HepG2 (cell line): ENCODE measurements around the gene MRPL34. TPM values are rescaled to one million over a fixed set of nuclear protein-coding genes. Genes with fewer than 3 reads are reported as not detected.

Source experiments
- ETV6 ChIP-seq: sonication (generic); formaldehyde crosslinking; conservative IDR thresholded peaks from 2 replicates; pipeline ENCODE4 v1.4.0; 2020; ENCODE audit warnings: missing genetic modification reagents
- MAF1 ChIP-seq: sonication (generic); formaldehyde crosslinking; IDR thresholded peaks from 2 replicates; pipeline ENCODE4 v1.5.0; 2020; ENCODE audit warnings: missing genetic modification reagents, borderline replicate concordance
- MXI1 ChIP-seq: IDR thresholded peaks from 3 replicates; pipeline ENCODE4 v1.6.1; 2012; ENCODE audit warnings: low read depth, low read length, inconsistent platforms, borderline replicate concordance
- REPIN1 ChIP-seq: sonication (generic); formaldehyde crosslinking; IDR thresholded peaks from 2 replicates; pipeline ENCODE4 v1.8.0; 2022; ENCODE audit warnings: missing genetic modification reagents, low read depth, mild to moderate bottlenecking, borderline replicate concordance
- REXO4 ChIP-seq: sonication (generic); formaldehyde crosslinking; IDR thresholded peaks from 2 replicates; pipeline ENCODE4 v1.8.0; 2022; ENCODE audit warnings: missing genetic modification reagents, mild to moderate bottlenecking, borderline replicate concordance
- SRY ChIP-seq: sonication (generic); formaldehyde crosslinking; IDR thresholded peaks from 2 replicates; pipeline ENCODE4 v1.8.0; 2022; ENCODE audit warnings: mild to moderate bottlenecking, missing genetic modification reagents
- TRIM24 ChIP-seq: sonication (generic); formaldehyde crosslinking; IDR thresholded peaks from 2 replicates; pipeline ENCODE4 v1.8.0; 2022; ENCODE audit warnings: mild to moderate bottlenecking, missing genetic modification reagents
- ZBTB38 ChIP-seq: sonication (generic); formaldehyde crosslinking; IDR thresholded peaks from 2 replicates; pipeline ENCODE4 v1.5.1; 2020; ENCODE audit warnings: mild to moderate bottlenecking, missing genetic modification reagents
- ZFP62 ChIP-seq: sonication (generic); formaldehyde crosslinking; IDR thresholded peaks from 2 replicates; pipeline ENCODE4 v1.4.0; 2020; ENCODE audit warnings: missing genetic modification reagents
- ZNF10 ChIP-seq: sonication (generic); formaldehyde crosslinking; IDR thresholded peaks from 2 replicates; pipeline ENCODE4 v1.4.0; 2020; ENCODE audit warnings: mild to moderate bottlenecking, low read depth, missing genetic modification reagents, borderline replicate concordance
- ZNF232 ChIP-seq: sonication (generic); formaldehyde crosslinking; IDR thresholded peaks from 2 replicates; pipeline ENCODE4 v1.4.0; 2020; ENCODE audit warnings: missing genetic modification reagents, borderline replicate concordance
- ZNF331 ChIP-seq: sonication (generic); formaldehyde crosslinking; IDR thresholded peaks from 2 replicates; pipeline ENCODE4 v1.4.0; 2020; ENCODE audit warnings: missing genetic modification reagents
- ZNF619 ChIP-seq: sonication (generic); formaldehyde crosslinking; IDR thresholded peaks from 2 replicates; pipeline ENCODE4 v1.4.0; 2020; ENCODE audit warnings: mild to moderate bottlenecking, missing genetic modification reagents
- ZNF652 ChIP-seq: IDR thresholded peaks from 2 replicates; pipeline ENCODE4 v1.6.1; 2016; ENCODE audit warnings: low read depth, borderline replicate concordance
- ZNF878 ChIP-seq: sonication (generic); formaldehyde crosslinking; IDR thresholded peaks from 2 replicates; pipeline ENCODE4 v1.8.1; 2023; ENCODE audit warnings: mild to moderate bottlenecking, missing genetic modification reagents, moderate library complexity
- ZNF883 ChIP-seq: sonication (generic); formaldehyde crosslinking; IDR thresholded peaks from 2 replicates; pipeline ENCODE4 v1.5.1; 2020; ENCODE audit warnings: mild to moderate bottlenecking, missing genetic modification reagents; ENCODE audit errors: not compliant biosample characterization
- ZSCAN21 ChIP-seq: sonication (generic); formaldehyde crosslinking; IDR thresholded peaks from 2 replicates; pipeline ENCODE4 v1.8.0; 2022; ENCODE audit warnings: mild to moderate bottlenecking, missing genetic modification reagents, moderate library complexity, borderline replicate concordance
- polyA plus RNA-seq, 8 experiments: library from polyadenylated mRNA; depleted of rRNA in 3 of 8; stranded (reverse) in 7 of 8; unstranded in 1 of 8; fragments of >200 nt; fragmentation: Illumina TruSeq in 4 of 8; extraction: Trizol in 4 of 8; gene quantifications; 2 replicates each; pipeline versions ENCODE4 v1.2.1 to v1.2.3, GENCODE V29; 2011 to 2016; ENCODE audit warnings: low read depth in 4 of 8, missing spikeins in 1 of 8, mixed read lengths in 1 of 8; ENCODE audit not compliant: insufficient read depth in 1 of 8
- total RNA-seq, 5 experiments: library from RNA; depleted of rRNA; stranded (reverse); fragments of >200 nt; fragmentation: Illumina TruSeq; extraction: Trizol; gene quantifications; 2 replicates each; pipeline ENCODE4 v1.2.3, GENCODE V29; 2016; ENCODE audit warnings: low read depth in 1 of 5
- TF ChIP-seq, protein P1 (sequence below): sonication (generic); formaldehyde crosslinking; IDR thresholded peaks from 2 replicates; pipeline ENCODE4 v1.4.0; 2020; ENCODE audit warnings: mild to moderate bottlenecking, missing genetic modification reagents, borderline replicate concordance
- TF ChIP-seq, protein P2 (sequence below): sonication (generic); formaldehyde crosslinking; IDR thresholded peaks from 2 replicates; pipeline ENCODE4 v1.4.0; 2020; ENCODE audit warnings: mild to moderate bottlenecking, missing genetic modification reagents
- TF ChIP-seq, protein P3 (sequence below): sonication (generic); formaldehyde crosslinking; IDR thresholded peaks from 2 replicates; pipeline ENCODE4 v1.5.0; 2020; ENCODE audit warnings: mild to moderate bottlenecking, low read depth, missing genetic modification reagents, borderline replicate concordance
- TF ChIP-seq, protein P4 (sequence below): sonication (generic); formaldehyde crosslinking; conservative IDR thresholded peaks from 2 replicates; pipeline ENCODE4 v1.4.0; 2020; ENCODE audit warnings: missing genetic modification reagents

MRPL34 gene
- total and polyA plus RNA-seq, 2 of the 13 experiments (the other 11 are each of a cell fraction or from before 2014, with no cell fraction given): 74.0 to 77.3 TPM

DNA sequence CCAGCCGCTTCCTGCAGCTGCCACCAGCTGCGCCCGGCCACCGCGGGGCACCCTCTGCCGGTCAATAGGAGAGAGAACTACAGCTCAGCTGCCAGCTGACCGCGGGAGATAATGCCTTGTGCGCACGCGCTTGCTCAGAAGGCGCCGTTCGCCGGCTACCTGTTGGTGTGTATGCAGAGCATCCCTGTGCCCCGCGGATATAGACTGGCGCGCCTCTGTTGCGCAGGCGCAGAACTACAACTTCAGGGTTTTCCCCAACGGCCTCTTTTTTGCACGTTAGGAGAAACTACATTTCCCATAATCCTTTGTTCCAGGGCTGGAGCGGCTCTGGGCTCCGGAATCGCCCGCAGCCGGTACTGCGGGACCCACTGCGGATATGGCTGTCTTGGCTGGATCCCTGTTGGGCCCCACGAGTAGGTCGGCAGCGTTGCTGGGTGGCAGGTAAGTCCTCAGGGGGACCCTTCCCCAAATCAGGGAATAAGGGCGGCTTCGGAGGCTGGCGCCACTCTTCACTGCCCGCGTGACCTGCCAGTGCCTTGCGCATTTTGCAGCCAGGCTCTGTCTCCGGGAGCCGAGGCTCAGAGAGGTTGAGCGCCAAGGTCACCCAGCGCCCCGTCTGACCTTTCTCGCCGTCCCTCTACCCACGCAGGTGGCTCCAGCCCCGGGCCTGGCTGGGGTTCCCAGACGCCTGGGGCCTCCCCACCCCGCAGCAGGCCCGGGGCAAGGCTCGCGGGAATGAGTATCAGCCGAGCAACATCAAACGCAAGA is at the start of gene MRPL34 (continued):
- peak; percentile 53; the same call in 1 of the 2 replicates for TF ChIP-seq ZSCAN21 (CRISPR knock-in tag)
- no peak for TF ChIP-seq ZNF10 (CRISPR knock-in tag)
- peak; percentile 48; the same call in 1 of the 2 replicates for TF ChIP-seq ZNF331 (CRISPR knock-in tag)
- TF ChIP-seq SRY (CRISPR knock-in tag): 0 out of 2 replicates have a peak, but pooled peaks have one; percentile 9
- TF ChIP-seq, protein P1, sequence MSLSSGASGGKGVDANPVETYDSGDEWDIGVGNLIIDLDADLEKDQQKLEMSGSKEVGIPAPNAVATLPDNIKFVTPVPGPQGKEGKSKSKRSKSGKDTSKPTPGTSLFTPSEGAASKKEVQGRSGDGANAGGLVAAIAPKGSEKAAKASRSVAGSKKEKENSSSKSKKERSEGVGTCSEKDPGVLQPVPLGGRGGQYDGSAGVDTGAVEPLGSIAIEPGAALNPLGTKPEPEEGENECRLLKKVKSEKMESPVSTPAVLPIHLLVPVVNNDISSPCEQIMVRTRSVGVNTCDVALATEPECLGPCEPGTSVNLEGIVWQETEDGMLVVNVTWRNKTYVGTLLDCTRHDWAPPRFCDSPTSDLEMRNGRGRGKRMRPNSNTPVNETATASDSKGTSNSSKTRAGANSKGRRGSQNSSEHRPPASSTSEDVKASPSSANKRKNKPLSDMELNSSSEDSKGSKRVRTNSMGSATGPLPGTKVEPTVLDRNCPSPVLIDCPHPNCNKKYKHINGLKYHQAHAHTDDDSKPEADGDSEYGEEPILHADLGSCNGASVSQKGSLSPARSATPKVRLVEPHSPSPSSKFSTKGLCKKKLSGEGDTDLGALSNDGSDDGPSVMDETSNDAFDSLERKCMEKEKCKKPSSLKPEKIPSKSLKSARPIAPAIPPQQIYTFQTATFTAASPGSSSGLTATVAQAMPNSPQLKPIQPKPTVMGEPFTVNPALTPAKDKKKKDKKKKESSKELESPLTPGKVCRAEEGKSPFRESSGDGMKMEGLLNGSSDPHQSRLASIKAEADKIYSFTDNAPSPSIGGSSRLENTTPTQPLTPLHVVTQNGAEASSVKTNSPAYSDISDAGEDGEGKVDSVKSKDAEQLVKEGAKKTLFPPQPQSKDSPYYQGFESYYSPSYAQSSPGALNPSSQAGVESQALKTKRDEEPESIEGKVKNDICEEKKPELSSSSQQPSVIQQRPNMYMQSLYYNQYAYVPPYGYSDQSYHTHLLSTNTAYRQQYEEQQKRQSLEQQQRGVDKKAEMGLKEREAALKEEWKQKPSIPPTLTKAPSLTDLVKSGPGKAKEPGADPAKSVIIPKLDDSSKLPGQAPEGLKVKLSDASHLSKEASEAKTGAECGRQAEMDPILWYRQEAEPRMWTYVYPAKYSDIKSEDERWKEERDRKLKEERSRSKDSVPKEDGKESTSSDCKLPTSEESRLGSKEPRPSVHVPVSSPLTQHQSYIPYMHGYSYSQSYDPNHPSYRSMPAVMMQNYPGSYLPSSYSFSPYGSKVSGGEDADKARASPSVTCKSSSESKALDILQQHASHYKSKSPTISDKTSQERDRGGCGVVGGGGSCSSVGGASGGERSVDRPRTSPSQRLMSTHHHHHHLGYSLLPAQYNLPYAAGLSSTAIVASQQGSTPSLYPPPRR (CRISPR knock-in tag): peak; percentile 30; the same call in 1 of the 2 replicates
- peak; percentile 45; the same call in 1 of the 3 replicates for TF ChIP-seq MXI1
- TF ChIP-seq ZFP62: 0 out of 2 replicates have a peak, but pooled peaks have one; percentile 73
- TF ChIP-seq, protein P2, sequence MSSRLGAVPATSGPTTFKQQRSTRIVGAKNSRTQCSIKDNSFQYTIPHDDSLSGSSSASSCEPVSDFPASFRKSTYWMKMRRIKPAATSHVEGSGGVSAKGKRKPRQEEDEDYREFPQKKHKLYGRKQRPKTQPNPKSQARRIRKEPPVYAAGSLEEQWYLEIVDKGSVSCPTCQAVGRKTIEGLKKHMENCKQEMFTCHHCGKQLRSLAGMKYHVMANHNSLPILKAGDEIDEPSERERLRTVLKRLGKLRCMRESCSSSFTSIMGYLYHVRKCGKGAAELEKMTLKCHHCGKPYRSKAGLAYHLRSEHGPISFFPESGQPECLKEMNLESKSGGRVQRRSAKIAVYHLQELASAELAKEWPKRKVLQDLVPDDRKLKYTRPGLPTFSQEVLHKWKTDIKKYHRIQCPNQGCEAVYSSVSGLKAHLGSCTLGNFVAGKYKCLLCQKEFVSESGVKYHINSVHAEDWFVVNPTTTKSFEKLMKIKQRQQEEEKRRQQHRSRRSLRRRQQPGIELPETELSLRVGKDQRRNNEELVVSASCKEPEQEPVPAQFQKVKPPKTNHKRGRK (CRISPR knock-in tag): no peak
- TF ChIP-seq ZBTB38: peak; percentile 61; the same call in 1 of the 2 replicates
- no peak for TF ChIP-seq REXO4 (CRISPR knock-in tag)
- TF ChIP-seq TRIM24 (CRISPR knock-in tag): no peak
- TF ChIP-seq ZNF652 (CRISPR knock-in tag): 0 out of 2 replicates have a peak, but pooled peaks have one; percentile 18
- TF ChIP-seq, protein P3, sequence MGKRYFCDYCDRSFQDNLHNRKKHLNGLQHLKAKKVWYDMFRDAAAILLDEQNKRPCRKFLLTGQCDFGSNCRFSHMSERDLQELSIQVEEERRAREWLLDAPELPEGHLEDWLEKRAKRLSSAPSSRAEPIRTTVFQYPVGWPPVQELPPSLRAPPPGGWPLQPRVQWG: no peak
- TF ChIP-seq MAF1 (CRISPR knock-in tag): 0 out of 2 replicates have a peak, but pooled peaks have one; percentile 34
- 0 out of 2 replicates have a peak, but pooled peaks have one; percentile 22 for TF ChIP-seq ZNF619 (CRISPR knock-in tag)
- peak; percentile 47; the same call in 1 of the 2 replicates for TF ChIP-seq ZNF232 (CRISPR knock-in tag)
- 0 out of 2 replicates have a peak, but pooled peaks have one; percentile 27 for TF ChIP-seq ETV6
- TF ChIP-seq ZNF883 (CRISPR knock-in tag): peak; percentile 76
- TF ChIP-seq, protein P4, sequence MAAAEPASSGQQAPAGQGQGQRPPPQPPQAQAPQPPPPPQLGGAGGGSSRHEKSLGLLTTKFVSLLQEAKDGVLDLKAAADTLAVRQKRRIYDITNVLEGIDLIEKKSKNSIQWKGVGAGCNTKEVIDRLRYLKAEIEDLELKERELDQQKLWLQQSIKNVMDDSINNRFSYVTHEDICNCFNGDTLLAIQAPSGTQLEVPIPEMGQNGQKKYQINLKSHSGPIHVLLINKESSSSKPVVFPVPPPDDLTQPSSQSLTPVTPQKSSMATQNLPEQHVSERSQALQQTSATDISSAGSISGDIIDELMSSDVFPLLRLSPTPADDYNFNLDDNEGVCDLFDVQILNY: peak; percentile 43; the same call in 1 of the 2 replicates
- no peak; the same call in 1 of the 2 replicates for TF ChIP-seq ZNF878
- TF ChIP-seq REPIN1: peak; percentile 91
